Activated CD4-positive, CD25-positive, alpha-beta regulatory T cell treated with anti-CD3 and anti-CD28 coated beads, Interleukin-2, amount 50 U/mL, for 24 hours (primary cell): ENCODE measurements around the gene TRMT112.

Experiments used
- ATAC-seq, 2 donors: fragments of 150-1000 bp; cut with Tn5 transposase; one replicate each; pipeline ENCODE4 v1.10.0; 2021; ENCODE audit warnings: mild to moderate bottlenecking in 1 of 2, moderate library complexity in 1 of 2

TRMT112 gene

DNA sequence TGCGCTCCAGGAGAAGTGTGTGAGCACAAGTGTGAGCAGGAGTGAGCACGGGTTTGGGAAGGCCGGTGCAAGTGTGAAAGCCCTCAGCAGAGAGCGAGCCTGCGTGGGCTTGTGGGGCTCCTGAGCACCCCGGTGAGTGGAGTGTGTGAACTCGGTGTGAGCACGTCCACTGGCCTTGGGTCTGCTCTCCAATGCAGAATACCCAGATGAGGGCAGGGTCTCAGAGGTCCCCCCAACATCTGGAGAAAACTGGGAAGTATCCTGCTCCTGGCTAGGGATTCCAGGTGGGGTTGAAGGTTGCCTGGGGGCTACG is 10.8 kb downstream of the TRMT112 start:
- ATAC-seq = no peak

GRCh38 chr11:64305691-64306562 is 11.4 kb downstream of the TRMT112 start:
- peak; percentile 21 to 25 for ATAC-seq

- peak; percentile 77 for ATAC-seq
These were observed 12.2 kb downstream of the TRMT112 start, which contains the start of gene ESRRA for GRCh38 chr11:64305075-64305690. Gene ESRRA (plus strand): TSS chr11:64305524. CDS start chr11:64307180, 1,656 bp downstream.

DNA sequence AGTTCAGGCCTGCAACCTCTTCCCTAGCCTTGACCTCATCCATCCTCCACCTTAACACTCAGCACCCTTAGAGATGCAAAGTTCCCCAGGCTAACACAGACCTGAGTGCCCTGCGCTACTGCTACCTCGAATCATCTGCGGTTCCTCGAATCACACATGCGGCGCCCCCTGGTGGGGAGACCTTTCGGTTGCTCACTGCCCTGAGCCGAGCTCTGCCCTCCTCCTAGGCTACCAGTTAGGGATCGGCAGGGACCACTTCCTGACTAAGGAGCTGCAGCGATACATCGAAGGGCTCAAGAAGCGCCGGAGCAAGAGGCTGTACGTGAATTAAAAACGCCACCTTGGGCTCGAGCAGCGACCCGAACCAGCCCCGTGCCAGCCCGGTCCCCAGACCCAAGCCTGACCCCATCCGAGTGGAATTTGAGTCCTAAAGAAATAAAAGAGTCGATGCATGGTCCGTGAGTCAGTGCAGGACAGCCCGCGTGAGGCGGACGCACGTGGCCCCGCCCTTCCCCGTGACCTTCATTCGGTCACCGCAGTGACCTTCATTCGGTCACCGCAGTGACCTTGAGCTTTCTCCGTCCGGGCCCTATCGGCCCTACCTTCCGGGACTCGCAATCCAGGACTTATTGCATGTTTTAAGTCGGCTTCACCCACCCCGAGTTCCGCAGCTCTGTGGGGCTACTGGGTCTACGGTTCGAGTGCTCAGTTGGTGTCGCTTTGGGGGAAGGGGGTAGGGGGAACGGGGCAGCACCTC is 12.9 kb downstream of the TRMT112 start:
- ATAC-seq = peak; percentile 44 to 49

- ATAC-seq = no peak
These were observed 13.4 kb downstream of the TRMT112 start for GRCh38 chr11:64304032-64304315.

DNA sequence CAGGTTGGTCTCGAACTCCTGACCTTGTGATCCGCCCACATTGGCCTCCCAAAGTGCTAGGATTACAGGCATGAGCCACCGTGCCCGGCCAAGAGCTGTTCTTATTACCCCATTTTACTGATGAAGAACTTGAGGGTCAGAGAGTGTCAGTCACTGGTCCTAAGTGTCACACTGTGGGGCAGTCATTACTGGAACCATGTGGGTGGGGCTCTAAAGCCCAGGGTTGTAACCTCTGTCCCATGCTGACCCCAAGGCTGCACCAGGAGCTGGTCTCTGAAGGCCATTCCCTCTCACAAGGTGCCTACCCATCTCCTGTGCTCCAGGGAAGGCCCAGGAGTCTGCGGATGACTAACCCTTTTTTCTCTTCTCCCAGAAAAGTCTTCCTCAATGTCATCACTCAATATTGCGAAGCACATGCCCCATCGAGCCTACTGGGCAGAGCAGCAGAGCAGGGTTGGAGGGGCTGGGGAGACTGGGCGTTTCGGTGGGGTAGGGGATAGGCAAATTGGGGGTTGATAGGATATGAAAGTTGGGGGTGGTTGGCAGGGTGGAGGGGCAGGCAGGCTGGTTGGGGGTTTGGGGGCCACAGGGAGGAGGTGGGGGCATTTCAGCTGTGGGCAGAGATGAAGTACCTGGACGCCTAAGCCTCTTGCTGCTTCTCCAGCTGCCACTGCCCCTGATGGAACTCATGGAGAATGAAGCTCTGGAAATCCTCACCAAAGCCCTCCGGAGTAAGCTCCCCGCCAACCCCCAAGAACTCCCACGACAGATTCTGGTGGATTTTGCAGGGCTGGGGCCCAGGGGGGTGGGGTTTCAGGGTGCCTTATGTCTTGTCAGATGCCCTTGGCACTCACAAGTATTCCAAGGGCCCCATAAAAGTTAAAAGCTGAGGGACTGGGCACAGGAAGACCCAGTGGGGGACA is 14.0 kb downstream of the TRMT112 start:
- ATAC-seq = no peak

DNA sequence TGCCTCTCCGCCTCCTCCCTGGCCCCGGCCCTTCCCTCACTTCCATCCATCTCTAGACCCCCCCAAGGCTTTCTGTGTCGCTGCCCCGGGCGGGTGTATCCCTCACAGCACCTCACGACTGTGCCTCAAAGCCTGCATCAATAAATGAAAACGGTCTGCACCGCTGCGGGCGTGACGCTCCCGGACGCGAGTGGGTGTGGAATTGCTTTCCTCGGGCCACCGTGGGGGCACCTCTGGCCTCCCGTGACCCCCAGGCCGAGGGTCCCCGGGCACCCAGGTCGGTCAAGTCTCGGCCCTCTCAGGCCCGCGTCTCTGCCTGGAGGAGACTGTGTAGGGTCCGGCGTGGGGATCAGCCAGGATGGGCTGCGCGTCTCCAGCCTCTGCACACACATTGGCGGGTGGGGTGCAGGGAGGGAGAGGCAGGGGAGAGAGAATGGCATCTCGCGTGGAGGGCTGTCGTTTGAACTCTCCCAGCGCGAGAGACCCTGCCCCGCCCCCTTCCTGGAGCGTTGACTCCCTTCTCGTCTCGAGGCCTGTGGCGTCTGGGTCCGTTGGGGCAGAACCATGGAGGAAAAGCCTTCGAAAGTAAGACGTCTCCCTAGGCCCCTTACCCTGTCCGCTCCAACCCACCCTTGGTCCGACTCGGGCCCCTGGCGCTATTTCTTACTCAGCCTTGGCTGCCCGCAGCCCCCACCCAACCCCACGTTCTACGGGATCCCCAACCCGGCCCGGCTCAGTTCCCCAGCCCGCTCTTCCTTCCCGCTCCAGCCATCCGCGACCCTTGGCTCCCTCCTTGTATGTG is 17.3 kb downstream of the TRMT112 start, which contains the start of gene CATSPERZ:
Gene CATSPERZ (plus strand): TSS at position 512 of the 802 bp plus-strand sequence. CDS start 53 bp downstream, at position 565.
- no peak for ATAC-seq

DNA sequence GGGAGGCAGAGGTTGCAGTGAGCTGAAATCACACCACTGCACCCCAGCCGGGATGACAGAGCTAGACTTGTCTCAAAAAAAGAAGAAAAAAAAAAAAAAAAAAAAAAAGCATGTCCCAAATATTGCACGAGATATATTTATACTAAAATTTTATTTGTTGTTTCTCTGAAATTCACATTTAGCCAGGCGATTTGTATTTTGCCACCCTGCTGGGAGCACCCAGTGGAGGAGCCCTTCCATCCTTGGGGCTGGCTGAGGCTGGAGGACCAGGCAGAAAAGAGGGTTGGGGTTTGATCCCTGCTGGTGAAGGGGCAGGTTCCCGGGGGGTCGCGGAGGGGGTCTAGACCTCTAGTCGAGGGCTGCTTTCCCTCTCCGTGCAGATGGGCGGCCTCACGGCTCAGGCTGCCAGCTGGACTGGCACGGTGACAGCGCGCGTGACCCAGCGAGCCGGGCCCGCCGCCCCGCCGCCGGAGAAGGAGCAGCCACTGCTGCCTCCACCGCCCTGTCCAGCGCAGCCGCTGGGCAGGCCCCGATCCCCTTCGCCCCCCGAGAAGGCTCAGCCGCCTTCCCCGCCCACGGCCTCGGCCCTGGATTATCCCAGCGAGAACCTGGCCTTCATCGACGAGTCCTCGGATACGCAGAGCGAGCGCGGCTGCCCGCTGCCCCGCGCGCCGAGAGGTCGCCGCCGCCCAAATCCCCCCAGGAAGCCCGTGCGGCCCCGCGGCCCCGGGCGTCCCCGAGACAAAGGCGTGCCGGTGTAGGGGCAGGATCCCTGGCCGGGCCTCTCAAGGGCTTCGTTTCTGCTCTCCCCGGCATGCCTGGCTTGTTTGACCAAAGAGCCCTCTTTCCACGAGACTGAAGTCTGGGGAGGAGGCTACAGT is 18.2 kb downstream of the TRMT112 start:
- ATAC-seq = no peak

DNA sequence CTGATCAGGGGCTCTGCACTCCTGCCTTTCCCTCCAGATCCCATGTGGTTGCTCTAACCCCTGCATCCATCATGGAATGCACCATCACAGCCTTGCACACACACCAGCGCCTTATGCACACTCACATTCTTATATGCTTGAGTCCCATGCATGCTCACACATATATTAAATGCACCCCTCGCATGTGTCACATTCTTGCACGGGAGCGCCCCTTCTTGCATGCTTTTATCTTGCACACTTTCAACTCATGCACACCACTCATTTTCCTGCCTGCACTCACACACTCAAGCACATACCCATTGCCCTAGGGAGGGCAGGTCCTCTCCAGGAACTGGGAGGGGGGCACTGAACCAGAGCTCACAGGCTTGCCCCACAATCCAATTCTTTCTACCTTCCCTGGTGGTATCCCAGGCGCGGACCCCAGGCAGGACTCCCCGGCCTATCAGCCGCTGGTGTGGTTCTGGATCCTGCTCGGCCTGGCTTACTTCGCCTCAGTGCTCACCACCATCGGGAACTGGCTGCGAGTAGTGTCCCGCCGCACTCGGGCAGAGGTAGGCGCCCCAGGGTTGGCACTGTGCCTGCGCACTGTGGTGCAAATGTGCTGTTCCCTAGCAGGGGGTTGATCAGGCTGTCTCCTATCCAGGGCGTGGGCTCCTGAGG is 19.5 kb downstream of the TRMT112 start:
- ATAC-seq = no peak

GRCh38 chr11:64296830-64297698 is 20.3 kb downstream of the TRMT112 start:
- ATAC-seq = no peak

- no peak for ATAC-seq
These were observed 21.1 kb downstream of the TRMT112 start for GRCh38 chr11:64296236-64296635.

GRCh38 chr11:64295760-64296159 is 21.6 kb downstream of the TRMT112 start:
- ATAC-seq = no peak

DNA sequence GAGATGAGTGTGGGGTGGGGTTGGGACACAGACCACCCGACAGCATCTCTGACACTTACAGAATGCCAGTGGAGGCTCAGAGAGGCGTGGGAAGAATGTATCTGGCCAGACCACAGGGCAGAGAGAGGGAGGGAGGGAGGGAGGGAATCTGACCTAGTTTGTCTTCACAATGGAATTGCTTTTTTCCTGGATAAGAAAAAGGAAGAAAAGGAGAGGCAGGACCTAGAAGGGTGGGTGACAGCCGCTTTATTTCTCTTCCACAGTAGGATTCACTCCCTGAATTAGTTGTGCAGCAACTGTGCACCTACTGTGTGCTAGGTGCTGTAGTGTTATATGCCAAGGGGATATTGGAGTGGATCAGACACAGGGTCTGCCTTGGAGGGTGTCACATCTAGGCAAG is 22.6 kb downstream of the TRMT112 start:
- ATAC-seq = no peak

- ATAC-seq = no peak
These were observed 24.7 kb downstream of the TRMT112 start for GRCh38 chr11:64292460-64293254.

- peak; percentile 42 to 57 for ATAC-seq
These were observed 25.5 kb downstream of the TRMT112 start for GRCh38 chr11:64291752-64292459.

DNA sequence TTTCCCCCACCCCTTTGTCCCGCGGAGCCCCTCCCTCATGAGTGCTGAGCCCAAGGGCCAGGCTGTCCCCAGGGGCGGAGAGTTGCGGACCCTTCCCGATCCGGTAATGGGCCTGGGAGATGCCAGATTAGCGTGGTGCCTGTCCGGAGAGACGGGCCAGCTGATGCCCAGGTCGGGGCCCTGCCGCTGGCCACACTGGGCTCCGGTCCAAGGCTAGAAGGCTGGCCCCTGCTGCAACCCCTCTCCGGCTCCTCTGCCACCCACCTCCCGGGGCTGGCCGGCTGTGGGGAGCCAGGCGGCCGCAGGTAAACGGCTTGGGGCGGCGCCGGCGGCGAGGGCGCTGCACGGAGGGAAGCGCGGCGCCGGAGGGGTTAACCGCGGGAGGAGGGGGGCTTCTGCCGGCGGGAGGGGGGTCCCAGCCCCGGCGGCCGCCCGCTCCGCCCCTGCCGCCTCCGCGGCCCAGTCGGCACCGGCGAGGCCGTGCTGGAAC is 26.1 kb downstream of the TRMT112 start, which contains the start of gene KCNK4:
Gene KCNK4 (plus strand): TSS at position 41 of the 490 bp plus-strand sequence. CDS start 1,717 bp downstream, outside the sequence.
- no peak for ATAC-seq
